Activated CD8-positive, alpha-beta T cell treated with anti-CD3 and anti-CD28 coated beads, Interleukin-2, amount 10 ng/mL, durations not matched to agents 7 days and 5 days (primary cell): Measurements from ENCODE around the gene KLRG1. TPM values are rescaled to one million over a fixed set of nuclear protein-coding genes. Genes with fewer than 3 reads are reported as not detected.

Experiments
- ATAC-seq: fragments of 150-1000 bp; cut with Tn5 transposase; one replicate; pipeline ENCODE4 v1.10.0; 2021; ENCODE audit warnings: moderate library complexity
- CTCF ChIA-PET: fragments of 350-600 bp; sonication (Branson Sonifier 250); formaldehyde crosslinking; loops from one replicate; lab custom pipeline; 2021; ENCODE audit warnings: antibody characterized with exemption; lab: Charles Lee
- POLR2A ChIA-PET: fragments of 350-600 bp; sonication (Branson Sonifier 250); formaldehyde crosslinking; loops from one replicate; lab custom pipeline; 2021; ENCODE audit warnings: antibody characterized with exemption; lab: Charles Lee
- DNase-seq: peaks from one replicate; pipeline ENCODE4 v3.0.0-alpha.2; 2020
- H3K27ac Mint-ChIP-seq: one replicate; pipeline ENCODE4 v1.8.0; 2021; ENCODE audit warnings: mild to moderate bottlenecking, mixed read lengths
- H3K27me3 Mint-ChIP-seq: one replicate; pipeline ENCODE4 v1.8.0; 2021; ENCODE audit warnings: low read depth, mixed read lengths
- H3K36me3 Mint-ChIP-seq: one replicate; pipeline ENCODE4 v1.8.0; 2021; ENCODE audit warnings: low read depth, mixed read lengths
- H3K4me1 Mint-ChIP-seq: one replicate; pipeline ENCODE4 v1.8.0; 2021; ENCODE audit warnings: low read depth, mixed read lengths
- H3K4me3 Mint-ChIP-seq: one replicate; pipeline ENCODE4 v1.8.0; 2021; ENCODE audit warnings: mild to moderate bottlenecking, mixed read lengths
- H3K9me3 Mint-ChIP-seq: one replicate; pipeline ENCODE4 v1.8.0; 2022; ENCODE audit warnings: mixed read lengths; ENCODE audit not compliant: insufficient read depth
- total RNA-seq, 2 experiments: library from RNA; stranded (reverse); gene quantifications; one replicate each; pipeline ENCODE4 v1.2.3, GENCODE V29; 2021

Gene KLRG1
- total RNA-seq, 2 experiments from 2014 or later: 4.3 to 4.6 TPM

DNA sequence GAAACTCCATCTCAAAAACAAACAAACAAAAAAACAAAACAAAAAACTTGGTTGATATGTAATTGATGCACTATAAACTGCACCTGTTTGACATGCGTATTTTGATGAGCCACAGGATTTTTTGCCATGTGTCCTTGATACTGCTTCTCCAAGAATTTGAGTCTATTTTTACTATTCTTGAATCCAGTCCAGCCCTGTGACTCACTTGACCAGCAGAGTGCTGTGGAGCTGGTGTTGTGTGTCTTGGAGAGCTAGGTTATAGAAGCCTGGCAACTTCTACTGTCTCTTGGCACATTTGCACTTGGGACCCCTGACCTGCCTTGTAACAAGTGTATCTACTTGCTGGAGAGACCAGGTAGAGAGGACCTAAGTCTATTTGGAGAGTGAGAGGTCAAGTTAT lies 52.0 kb downstream of the KLRG1 start:
- H3K4me1 Mint-ChIP-seq: peaks cover 27% of the 10 kb centered on the region
- no peak overlapping the region for H3K4me3 Mint-ChIP-seq
- ChIA-PET POLR2A (no interaction called here), CTCF (interaction anchor here (1.0 to 4.1 kb wide), 3 partner anchors 91 to 384 kb away, joined by 3 to 68 read pairs (median 8); partner anchors contain the start of gene M6PR)
- DNase-seq (no peak), ATAC-seq (no peak)
- peaks cover 6% of the 10 kb centered on the region for H3K9me3 Mint-ChIP-seq
- no peaks in the 10 kb centered on the region for H3K36me3 Mint-ChIP-seq
- peaks cover 3% of the 10 kb centered on the region for H3K27me3 Mint-ChIP-seq
- no peak overlapping the region for H3K27ac Mint-ChIP-seq

DNA sequence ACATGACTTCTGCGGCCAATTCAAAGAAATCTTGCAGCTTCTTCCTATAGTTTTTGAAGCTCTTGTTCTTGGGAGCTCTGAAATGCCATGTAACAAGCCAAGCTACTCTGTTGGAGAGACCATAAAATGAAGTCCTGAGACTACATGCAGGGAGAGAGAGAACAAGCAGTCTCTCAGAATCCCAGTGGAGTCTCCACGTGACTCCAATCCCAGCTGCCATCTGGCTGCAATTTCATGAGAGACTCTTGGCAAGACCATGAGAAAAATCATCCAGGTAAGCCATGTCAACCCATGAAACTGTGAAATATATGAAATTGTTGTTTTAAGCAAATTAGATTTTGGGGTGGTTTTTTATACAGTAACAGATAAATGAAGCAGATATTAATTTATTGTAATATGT lies 54.4 kb downstream of the KLRG1 start:
- H3K9me3 Mint-ChIP-seq: peaks cover 6% of the 10 kb centered on the region
- H3K4me3 Mint-ChIP-seq: no peak overlapping the region
- DNase-seq: no peak
- H3K4me1 Mint-ChIP-seq: peaks cover 24% of the 10 kb centered on the region
- H3K27ac Mint-ChIP-seq: no peak overlapping the region
- ChIA-PET CTCF (interaction anchor here (1.0 to 4.1 kb wide), 3 partner anchors 14 to 153 kb away, joined by 3 to 68 read pairs (median 3); partner anchors contain the start of gene M6PR), POLR2A (no interaction called here)
- H3K27me3 Mint-ChIP-seq: peaks cover 3% of the 10 kb centered on the region
- H3K36me3 Mint-ChIP-seq: no peaks in the 10 kb centered on the region
- no peak for ATAC-seq

DNA sequence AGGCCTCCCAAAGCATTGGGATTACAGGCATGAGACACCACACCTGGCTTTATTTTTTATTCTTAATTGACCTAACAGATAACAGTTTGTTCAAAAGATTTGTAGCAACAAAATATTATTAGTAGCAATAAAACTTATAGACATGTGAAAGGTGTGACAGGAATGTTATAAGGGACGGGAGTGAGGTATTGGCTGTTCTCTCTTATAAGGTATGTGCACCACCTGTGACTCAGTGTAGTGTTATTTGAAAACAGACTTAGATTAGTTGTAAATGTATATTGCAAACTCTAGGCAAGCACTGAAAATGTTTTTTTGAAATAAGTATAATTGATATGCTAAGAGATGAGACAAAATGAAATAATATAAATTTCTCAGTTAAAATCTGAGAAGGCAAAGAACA lies 57.8 kb downstream of the KLRG1 start:
- H3K36me3 Mint-ChIP-seq: no peaks in the 10 kb centered on the region
- no peak for ATAC-seq
- peaks cover 14% of the 10 kb centered on the region for H3K4me1 Mint-ChIP-seq
- ChIA-PET CTCF (interaction anchor here (0.9 to 5.9 kb wide), 4 partner anchors 10 to 156 kb away, joined by 3 to 153 read pairs (median 16); partner anchors contain the start of gene M6PR), POLR2A (no interaction called here)
- no peak overlapping the region for H3K27ac Mint-ChIP-seq
- no peak overlapping the region for H3K4me3 Mint-ChIP-seq
- peaks cover 6% of the 10 kb centered on the region for H3K9me3 Mint-ChIP-seq
- no peaks in the 10 kb centered on the region for H3K27me3 Mint-ChIP-seq
- no peak for DNase-seq

DNA sequence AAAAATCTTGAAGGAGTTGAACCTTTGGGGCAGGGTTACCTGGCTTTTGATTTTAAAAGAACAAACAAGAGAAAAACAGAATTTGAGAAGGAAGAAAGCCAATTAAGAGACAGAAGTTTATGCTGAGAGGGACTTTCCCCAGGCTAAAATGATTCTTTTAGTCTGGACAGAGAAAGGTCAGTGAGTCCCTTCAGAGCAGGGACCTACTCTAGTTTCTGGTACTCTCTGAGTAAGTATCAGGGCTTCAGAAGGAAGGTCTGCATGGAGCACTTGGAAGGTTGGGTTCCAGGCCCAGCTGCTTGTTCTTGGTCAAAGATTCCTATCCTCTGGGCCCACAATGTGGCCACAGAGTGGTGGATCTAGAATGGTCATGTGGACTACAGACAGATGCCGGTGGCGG lies 59.6 kb downstream of the KLRG1 start:
- Mint-ChIP-seq H3K4me3 (no peak overlapping the region), H3K36me3 (no peaks in the 10 kb centered on the region), H3K9me3 (peaks cover 6% of the 10 kb centered on the region), H3K27ac (no peak overlapping the region), H3K4me1 (peaks cover 14% of the 10 kb centered on the region), H3K27me3 (no peaks in the 10 kb centered on the region)
- no peak for DNase-seq
- CTCF ChIA-PET: interaction anchor here (0.6 to 5.9 kb wide), 43 partner anchors 10 to 552 kb away, joined by 3 to 153 read pairs (median 6); partner anchors contain the start of genes M6PR and PHC1
- POLR2A ChIA-PET: interaction anchor here (0.8 to 2.3 kb wide), 3 partner anchors 78 to 159 kb away, joined by 3 to 10 read pairs (median 4); partner anchors contain the start of gene M6PR
- no peak for ATAC-seq

DNA sequence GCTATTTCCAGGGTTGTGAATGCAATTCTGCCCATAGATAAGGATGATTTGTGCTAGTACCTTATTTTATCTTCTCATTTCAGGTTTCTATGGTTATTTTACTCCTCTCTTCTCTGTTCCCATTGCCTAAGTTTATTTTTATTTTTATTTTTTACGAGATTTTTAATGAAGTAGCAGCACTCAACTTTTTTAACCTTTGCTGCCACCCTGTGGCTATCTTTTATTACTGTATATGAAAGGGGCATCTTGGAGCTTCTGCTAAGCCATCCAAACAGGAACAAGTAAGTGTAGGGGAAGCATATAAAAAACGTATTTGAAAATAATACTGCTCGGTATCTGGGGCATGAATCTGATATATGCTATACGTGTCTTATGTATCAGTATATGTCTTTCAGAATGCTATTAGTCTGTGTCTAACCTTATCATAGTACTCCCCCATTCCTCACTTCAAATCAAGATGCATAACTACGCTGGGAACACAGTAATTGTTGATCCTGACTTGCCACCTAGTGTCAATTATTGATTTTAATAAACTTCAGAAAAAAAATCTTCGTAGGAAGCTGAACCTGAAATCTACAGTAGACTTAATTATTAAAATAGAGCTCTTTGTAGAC lies 60.3 kb downstream of the KLRG1 start:
- ATAC-seq (peak; percentile 72), DNase-seq (peak; percentile 56)
- POLR2A ChIA-PET: interaction anchor here (0.8 to 2.3 kb wide), 3 partner anchors 77 to 159 kb away, joined by 3 to 10 read pairs (median 4); partner anchors contain the start of gene M6PR
- CTCF ChIA-PET: interaction anchor here (0.6 to 5.9 kb wide), 49 partner anchors 9 to 553 kb away, joined by 3 to 153 read pairs (median 6); partner anchors contain the start of genes M6PR and PHC1
- H3K4me3 Mint-ChIP-seq: no peak overlapping the region
- no peaks in the 10 kb centered on the region for H3K27me3 Mint-ChIP-seq
- H3K9me3 Mint-ChIP-seq: peaks cover 6% of the 10 kb centered on the region
- H3K27ac Mint-ChIP-seq: no peak overlapping the region
- no peaks in the 10 kb centered on the region for H3K36me3 Mint-ChIP-seq
- H3K4me1 Mint-ChIP-seq: peaks cover 14% of the 10 kb centered on the region

DNA sequence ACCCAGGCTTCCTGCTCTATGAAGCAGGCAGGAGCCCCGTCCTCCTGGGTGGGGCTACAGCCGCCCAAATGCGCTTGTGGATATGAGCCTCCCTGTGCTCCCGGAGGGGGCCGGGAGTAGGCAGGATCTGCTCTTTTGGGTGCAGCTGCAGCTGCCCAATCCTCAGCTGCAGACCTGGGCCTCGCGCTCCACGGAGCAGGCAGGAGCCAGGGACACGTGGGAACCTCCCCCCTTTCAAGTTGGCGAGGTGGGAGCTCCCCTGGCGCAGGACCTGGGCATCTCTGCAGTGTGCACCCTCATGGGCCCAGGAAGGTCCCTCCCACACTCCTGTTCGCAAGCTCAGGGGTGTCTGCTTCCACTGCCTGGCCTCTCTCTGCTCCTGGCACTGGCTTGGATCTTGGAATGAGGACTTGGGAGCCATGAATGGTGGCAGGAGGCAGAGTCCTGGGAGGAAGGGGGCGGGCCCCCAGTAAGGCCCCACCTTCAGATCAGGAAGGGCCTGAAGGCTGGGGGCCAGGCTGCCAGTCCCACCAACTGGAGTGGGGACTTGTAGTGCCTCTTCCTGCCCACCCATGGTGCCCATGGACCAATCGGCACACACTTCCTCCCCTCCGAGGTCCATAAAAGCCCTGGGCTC lies 61.3 kb downstream of the KLRG1 start:
- POLR2A ChIA-PET: interaction anchor here (2.3 kb wide), 1 partner anchor 101 kb away, joined by 10 read pairs; the partner anchor contains the start of gene M6PR

DNA sequence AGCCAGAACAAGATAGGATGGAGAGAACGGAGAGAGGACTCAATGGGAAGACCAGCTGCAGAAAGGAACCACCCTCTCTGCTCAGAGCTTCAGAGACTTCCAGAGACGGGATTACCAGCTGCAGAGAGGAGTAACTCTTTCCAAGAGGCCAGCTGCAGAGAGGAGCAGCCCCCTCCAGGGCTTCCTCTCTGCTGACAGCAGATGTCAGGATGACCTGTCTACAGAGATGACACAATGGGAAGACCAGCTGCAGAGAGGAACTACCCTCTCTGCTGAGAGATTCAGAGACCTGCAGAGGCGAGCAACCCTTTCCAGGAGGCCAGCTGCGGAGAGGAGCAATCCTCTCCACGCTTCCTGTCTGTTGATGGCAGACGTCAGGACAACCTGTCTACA lies 61.8 kb downstream of the KLRG1 start:
- Mint-ChIP-seq H3K4me1 (peaks cover 12% of the 10 kb centered on the region), H3K9me3 (no peaks in the 10 kb centered on the region), H3K4me3 (no peak overlapping the region), H3K36me3 (no peaks in the 10 kb centered on the region), H3K27ac (no peak overlapping the region), H3K27me3 (no peaks in the 10 kb centered on the region)
- no peak for DNase-seq
- POLR2A ChIA-PET: interaction anchor here (2.3 kb wide), 1 partner anchor 101 kb away, joined by 10 read pairs; the partner anchor contains the start of gene M6PR
- CTCF ChIA-PET: interaction anchor here (1.7 to 5.9 kb wide), 4 partner anchors 14 to 507 kb away, joined by 4 to 153 read pairs (median 42); partner anchors contain the start of gene M6PR
- no peak for ATAC-seq

More for the DNA sequence above, 61.3 kb downstream of the KLRG1 start:
- ATAC-seq (no peak), DNase-seq (no peak)
- Mint-ChIP-seq H3K4me3 (no peak overlapping the region), H3K36me3 (no peaks in the 10 kb centered on the region), H3K9me3 (peaks cover 3% of the 10 kb centered on the region), H3K27ac (no peak overlapping the region), H3K4me1 (peaks cover 14% of the 10 kb centered on the region), H3K27me3 (no peaks in the 10 kb centered on the region)
- CTCF ChIA-PET: interaction anchor here (0.6 to 5.9 kb wide), 31 partner anchors 8 to 507 kb away, joined by 3 to 153 read pairs (median 9); partner anchors contain the start of genes M6PR and PHC1

DNA sequence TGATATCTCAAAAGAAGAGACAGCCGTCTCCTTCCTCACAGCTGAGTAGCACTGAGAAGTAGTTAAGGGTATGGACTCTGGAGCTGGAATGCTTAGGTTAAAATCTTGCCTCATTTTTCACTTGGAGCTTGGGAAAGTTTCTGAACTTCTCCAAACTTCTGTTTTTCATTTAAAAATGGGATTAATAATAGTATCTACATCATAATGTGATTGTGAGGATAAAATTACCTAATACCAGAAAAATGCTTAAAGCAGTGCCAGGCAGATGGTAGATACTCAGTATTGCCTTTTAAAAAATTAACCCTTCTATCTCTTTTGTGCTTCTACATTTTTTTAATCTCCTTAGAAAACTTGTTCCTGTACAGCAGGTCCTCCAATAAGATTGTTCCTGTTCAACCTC lies 63.3 kb downstream of the KLRG1 start:
- Mint-ChIP-seq H3K27ac (no peak overlapping the region), H3K27me3 (no peaks in the 10 kb centered on the region), H3K36me3 (no peaks in the 10 kb centered on the region), H3K4me3 (no peak overlapping the region), H3K9me3 (no peaks in the 10 kb centered on the region), H3K4me1 (peaks cover 8% of the 10 kb centered on the region)
- ATAC-seq: no peak
- CTCF ChIA-PET: interaction anchor here (1.0 to 5.9 kb wide), 2 partner anchors 11 to 103 kb away, joined by 3 to 153 read pairs; partner anchors contain the start of gene M6PR
- DNase-seq: no peak
- POLR2A ChIA-PET: no interaction called here

Other genes with a start within 250 kb of the KLRG1 start
- not detected for gene A2ML1, start 166.9 kb upstream of the KLRG1 start, total RNA-seq
- gene PHC1, start 75.0 kb upstream of the KLRG1 start, total RNA-seq: 10 to 100 TPM; 12.3 to 12.9 TPM
- gene M6PR, start 39.9 kb upstream of the KLRG1 start, total RNA-seq: 100 to 1,000 TPM; 170 to 201 TPM
- not detected for gene A2M, start 126.4 kb downstream of the KLRG1 start, total RNA-seq
- not detected for gene PZP, start 218.8 kb downstream of the KLRG1 start, total RNA-seq